ENCODE data around the gene ZNF90. TPM values are rescaled to one million over a fixed set of nuclear protein-coding genes. Genes with fewer than 3 reads are reported as not detected.
A peak's percentile ranks its signal among the peaks of the same experiment; 100 is the strongest.
"Not testable (repeated sequence)": the region's sequence is repeated elsewhere in the genome, so short reads cannot be mapped to it uniquely, and the experiment has no call there.

Gene ZNF90
- polyA plus RNA-seq, 6 donors from 2014 or later, result 2.5 to 4.8 (median 4.1) TPM

DNA sequence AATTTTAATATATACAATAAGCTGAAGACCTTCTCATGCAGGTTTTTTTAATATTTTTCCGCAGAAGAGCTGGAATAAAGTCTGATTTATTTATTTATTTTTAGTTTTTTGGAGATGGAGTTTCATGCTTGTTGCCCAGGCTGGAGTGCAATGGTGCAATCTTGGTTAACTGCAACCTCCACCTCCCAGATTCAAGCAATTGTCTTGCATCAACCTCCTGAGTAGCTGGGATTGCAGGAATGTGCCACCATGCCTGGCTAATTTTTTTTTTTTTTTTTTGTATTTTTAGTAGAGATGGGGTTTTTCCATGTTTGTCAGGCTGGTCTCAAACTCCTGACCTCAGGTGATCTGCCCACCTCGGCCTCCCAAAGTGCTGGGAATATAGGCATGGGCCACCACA is 55.1 kb downstream of the ZNF90 start:
- ATAC-seq (ENCODE audit: low read depth in 2 of 2); H3K27ac Mint-ChIP-seq; H3K4me3 Mint-ChIP-seq; H3K4me1 Mint-ChIP-seq; H3K27me3 Mint-ChIP-seq; DNase-seq: not testable (repeated sequence)
- peaks cover 11 to 27% of the 10 kb centered on the region in 2 donors for H3K36me3 Mint-ChIP-seq
- H3K9me3 Mint-ChIP-seq, result peaks cover 0 to 63% (median 34%) of the 10 kb centered on the region in 7 donors

- peaks cover 2 to 68% (median 29%) of the 10 kb centered on the region in 7 donors for H3K9me3 Mint-ChIP-seq
- not testable (repeated sequence) for ATAC-seq (ENCODE audit: low read depth in 2 of 2); H3K27ac Mint-ChIP-seq; DNase-seq; H3K4me1 Mint-ChIP-seq; H3K4me3 Mint-ChIP-seq; H3K27me3 Mint-ChIP-seq
- peaks cover 12 to 22% of the 10 kb centered on the region in 2 donors for H3K36me3 Mint-ChIP-seq
Measured at GRCh38 chr19:20137714-20138113, 59.9 kb downstream of the ZNF90 start.

DNA sequence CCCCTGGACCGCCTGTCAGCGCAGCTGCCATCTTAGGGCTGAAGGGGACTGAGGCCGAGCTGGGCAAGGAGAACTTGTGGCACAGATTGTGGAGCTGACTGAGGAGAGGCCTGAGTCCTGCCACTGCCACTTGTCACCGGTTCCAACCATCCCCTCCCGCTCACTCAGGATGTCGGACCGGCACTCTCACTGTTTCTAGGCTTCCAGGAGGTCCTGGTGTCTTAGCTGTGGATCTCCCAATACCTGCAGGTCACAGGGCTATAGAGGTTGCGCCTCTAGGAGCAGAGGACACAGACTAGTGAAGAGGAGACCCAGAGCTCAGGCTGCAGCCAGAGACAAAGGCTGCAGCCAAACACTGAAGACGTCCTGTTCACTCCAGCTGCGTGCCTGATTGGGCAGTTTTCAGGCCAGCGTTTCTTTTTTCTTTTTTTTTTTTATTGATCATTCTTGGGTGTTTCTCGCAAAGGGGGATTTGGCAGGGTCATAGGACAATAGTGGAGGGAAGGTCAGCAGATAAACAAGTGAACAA is 73.9 kb downstream of the ZNF90 start:
- no peaks in the 10 kb centered on the region for H3K4me1 Mint-ChIP-seq
- H3K9me3 Mint-ChIP-seq, result peaks cover 0 to 14% (median 5%) of the 10 kb centered on the region in 7 donors
- peaks cover 0 to 8% (median 7%) of the 10 kb centered on the region in 3 donors for H3K27me3 Mint-ChIP-seq
- no peak overlapping the region for H3K4me3 Mint-ChIP-seq
- ATAC-seq (ENCODE audit: low read depth in 2 of 2), result no peak
- no peak overlapping the region for H3K27ac Mint-ChIP-seq
- no peak for DNase-seq
- H3K36me3 Mint-ChIP-seq, result peaks cover 0 to 10% of the 10 kb centered on the region in 2 donors

GRCh38 chr19:20152506-20152905 is 74.7 kb downstream of the ZNF90 start:
- not testable (repeated sequence) for H3K4me3 Mint-ChIP-seq, H3K27me3 Mint-ChIP-seq
- H3K9me3 Mint-ChIP-seq, result peaks cover 0 to 14% (median 5%) of the 10 kb centered on the region in 7 donors

DNA sequence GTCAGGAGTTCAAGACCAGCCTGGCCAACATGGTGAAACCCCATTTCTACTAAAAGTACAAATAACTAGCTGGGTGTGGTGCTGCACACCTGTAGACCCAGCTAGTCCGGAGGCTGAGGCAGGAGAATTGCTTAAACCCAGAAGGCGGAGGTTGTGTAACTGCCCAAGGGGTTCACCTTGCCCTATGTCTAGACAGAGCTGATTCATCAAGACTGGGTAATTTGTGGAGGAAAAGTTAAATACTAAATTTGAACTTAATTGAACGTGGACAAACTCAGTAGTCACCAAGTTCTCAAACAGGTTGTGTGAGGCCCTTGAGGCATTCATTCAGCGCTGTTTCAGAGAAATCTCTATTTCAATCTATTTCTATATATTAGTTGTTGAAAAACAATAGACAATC is 75.5 kb downstream of the ZNF90 start:
- Mint-ChIP-seq H3K27me3 (peaks cover 0 to 8% (median 7%) of the 10 kb centered on the region in 3 donors), H3K36me3 (peaks cover 0 to 10% of the 10 kb centered on the region in 2 donors), H3K9me3 (peaks cover 0 to 13% (median 4%) of the 10 kb centered on the region in 7 donors), H3K4me1 (no peaks in the 10 kb centered on the region), H3K4me3 (no peak overlapping the region), H3K27ac (no peak overlapping the region)
- ATAC-seq (ENCODE audit: low read depth in 2 of 2) (no peak), DNase-seq (no peak)

More at GRCh38 chr19:20152506-20152905, 74.7 kb downstream of the ZNF90 start:
- not testable (repeated sequence) for H3K27ac Mint-ChIP-seq; H3K4me1 Mint-ChIP-seq; ATAC-seq (ENCODE audit: low read depth in 2 of 2); DNase-seq
- peaks cover 0 to 10% of the 10 kb centered on the region in 2 donors for H3K36me3 Mint-ChIP-seq

DNA sequence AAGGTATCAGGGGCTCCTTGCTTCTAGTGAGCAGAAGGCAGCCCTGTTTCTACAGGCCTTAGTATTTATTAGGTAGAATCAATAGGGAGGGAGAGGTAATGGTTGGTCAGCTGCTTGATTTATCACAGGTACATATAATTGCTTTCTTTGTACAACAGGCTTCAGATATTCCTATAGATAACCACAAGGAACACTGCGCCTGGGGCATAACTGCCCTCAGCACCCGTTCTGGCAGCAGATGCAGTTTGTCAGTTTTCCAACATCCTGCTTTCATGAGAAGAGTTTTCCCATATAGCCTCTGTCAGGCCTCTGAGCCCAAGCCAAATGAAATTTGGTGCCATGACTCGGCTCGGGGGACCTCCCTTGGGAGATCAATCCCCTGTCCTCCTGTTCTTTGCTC is 76.8 kb downstream of the ZNF90 start:
- H3K4me1 Mint-ChIP-seq, result no peaks in the 10 kb centered on the region
- H3K9me3 Mint-ChIP-seq, result peaks cover 0 to 22% (median 12%) of the 10 kb centered on the region in 7 donors
- no peak overlapping the region for H3K4me3 Mint-ChIP-seq
- peaks cover 0 to 8% (median 7%) of the 10 kb centered on the region in 3 donors for H3K27me3 Mint-ChIP-seq
- DNase-seq, result no peak
- no peak for ATAC-seq (ENCODE audit: low read depth in 2 of 2)
- peaks cover 0 to 22% of the 10 kb centered on the region in 2 donors for H3K36me3 Mint-ChIP-seq
- peak overlapping the region in 1 of 6 donors; percentile 10 for H3K27ac Mint-ChIP-seq

DNA sequence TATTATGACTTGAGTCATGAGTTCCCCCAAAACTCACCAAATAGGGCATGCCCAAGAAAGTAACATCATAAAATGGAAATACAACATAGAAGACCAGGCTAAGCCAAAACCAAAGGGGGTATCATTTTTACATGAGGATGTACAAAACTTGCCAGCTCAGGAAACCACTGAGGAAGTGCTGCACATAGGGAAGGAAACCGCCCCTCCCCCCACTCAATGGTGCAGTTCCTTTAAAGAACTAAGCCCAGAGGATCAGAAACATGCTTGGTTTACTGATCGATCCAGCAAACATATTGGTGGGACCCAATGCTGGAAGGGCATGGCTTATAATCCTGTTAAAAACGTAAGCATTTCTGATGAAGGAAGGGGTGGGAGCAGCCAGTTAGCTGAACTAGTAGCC is 85.0 kb downstream of the ZNF90 start:
- peak overlapping the region in 1 of 6 donors; percentile 61 for H3K27ac Mint-ChIP-seq
- peak overlapping the region in 5 of 8 donors; percentile 11 to 72 (median 60) for H3K4me3 Mint-ChIP-seq
- peak; percentile 53 for DNase-seq

DNA sequence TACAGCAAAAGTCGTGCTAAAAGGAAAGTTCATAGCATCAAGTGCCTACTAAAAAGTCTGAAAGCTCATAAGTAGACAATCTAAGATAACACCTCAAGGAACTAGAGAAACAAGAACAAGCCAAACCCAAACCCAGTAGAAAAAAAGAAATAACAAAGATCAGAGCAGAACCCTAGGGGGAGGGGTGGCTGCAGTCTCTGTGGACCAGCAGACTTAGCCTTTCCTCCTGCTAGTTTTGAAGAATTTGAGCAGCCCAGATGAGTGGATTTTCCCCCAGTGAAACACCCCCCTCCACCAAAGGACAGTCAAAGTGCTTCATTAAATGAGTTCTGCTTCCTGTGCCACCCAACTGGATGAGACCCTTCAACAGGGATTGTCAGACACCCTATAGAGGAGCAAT is 86.7 kb downstream of the ZNF90 start:
- peaks cover 21 to 63% (median 32%) of the 10 kb centered on the region in 3 donors for H3K4me1 Mint-ChIP-seq
- H3K27me3 Mint-ChIP-seq, result no peaks in the 10 kb centered on the region
- H3K36me3 Mint-ChIP-seq, result peaks cover 7% of the 10 kb centered on the region in 2 donors
- DNase-seq (no peak), ATAC-seq (ENCODE audit: low read depth in 2 of 2) (no peak)
- peak overlapping the region in 1 of 8 donors; percentile 36 for H3K4me3 Mint-ChIP-seq
- peaks cover under 1 to 16% (median 7%) of the 10 kb centered on the region in 7 donors for H3K9me3 Mint-ChIP-seq
- peak overlapping the region in 1 of 6 donors; percentile 81 for H3K27ac Mint-ChIP-seq

More for the DNA sequence above, 85.0 kb downstream of the ZNF90 start:
- H3K4me1 Mint-ChIP-seq, result peaks cover 11 to 49% (median 32%) of the 10 kb centered on the region in 3 donors
- peaks cover 7 to 16% (median 10%) of the 10 kb centered on the region in 7 donors for H3K9me3 Mint-ChIP-seq
- no peak for ATAC-seq (ENCODE audit: low read depth in 2 of 2)
- no peaks in the 10 kb centered on the region for H3K27me3 Mint-ChIP-seq
- peaks cover 7 to 17% of the 10 kb centered on the region in 2 donors for H3K36me3 Mint-ChIP-seq

GRCh38 chr19:20165971-20166592 is 88.3 kb downstream of the ZNF90 start:
- DNase-seq, result no peak
- Mint-ChIP-seq H3K27ac (peak overlapping the region in 2 of 6 donors; percentile 23 to 70), H3K4me3 (peak overlapping the region in 3 of 8 donors; percentile 30 to 59 (median 40)), H3K36me3 (peaks cover 3 to 12% of the 10 kb centered on the region in 2 donors), H3K4me1 (peaks cover 31 to 62% (median 38%) of the 10 kb centered on the region in 3 donors), H3K27me3 (no peaks in the 10 kb centered on the region), H3K9me3 (peaks cover 0 to 16% (median 7%) of the 10 kb centered on the region in 7 donors)
- no peak for ATAC-seq (ENCODE audit: low read depth in 2 of 2)

GRCh38 chr19:20167020-20167644 is 89.3 kb downstream of the ZNF90 start, which contains the start of gene ZNF486:
ZNF486 (plus strand) TSS chr19:20167214; CDS start chr19:20167331, 117 bp downstream.
- Mint-ChIP-seq H3K9me3 (peaks cover 0 to 14% (median 7%) of the 10 kb centered on the region in 7 donors), H3K36me3 (peaks cover 11 to 13% of the 10 kb centered on the region in 2 donors), H3K4me1 (peaks cover 31 to 63% (median 41%) of the 10 kb centered on the region in 3 donors), H3K27me3 (no peaks in the 10 kb centered on the region), H3K4me3 (peak within 1 kb of the TSS; percentile 95 to 100 (median 99)), H3K27ac (peak within 1 kb of the TSS; percentile 89 to 98 (median 96))
- ATAC-seq (ENCODE audit: low read depth in 2 of 2) (peak; percentile 96 to 97), DNase-seq (peak; percentile 90)

DNA sequence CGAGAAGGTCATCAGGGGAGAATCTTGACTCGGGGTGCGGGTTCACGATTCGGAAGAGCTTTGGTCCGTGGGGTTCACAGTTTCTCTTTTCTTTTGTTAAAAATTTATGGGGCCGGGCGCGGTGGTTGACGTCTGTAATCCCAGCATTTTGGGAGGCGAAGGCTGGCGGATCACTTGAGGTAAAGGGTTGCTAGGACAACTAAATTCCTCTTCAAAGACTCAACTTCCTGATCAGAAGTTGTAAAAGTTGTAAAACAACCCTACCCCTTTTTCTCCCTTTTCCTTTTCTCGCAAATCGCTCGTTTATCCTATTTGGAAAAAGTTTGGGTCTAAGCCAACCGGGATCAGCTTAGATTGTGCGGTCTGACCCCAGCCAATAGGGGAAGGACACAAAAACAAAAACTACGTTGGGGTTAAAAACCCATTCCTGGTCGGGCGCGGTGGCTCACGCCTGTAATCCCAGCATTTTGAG is 89.9 kb downstream of the ZNF90 start:
- DNase-seq (no peak), ATAC-seq (ENCODE audit: low read depth in 2 of 2) (no peak)
- Mint-ChIP-seq H3K27me3 (no peaks in the 10 kb centered on the region), H3K27ac (peak overlapping the region; percentile 89 to 98 (median 96)), H3K4me1 (peaks cover 31 to 61% (median 36%) of the 10 kb centered on the region in 3 donors), H3K9me3 (peaks cover 0 to 9% (median 2%) of the 10 kb centered on the region in 7 donors), H3K36me3 (peaks cover 5 to 14% of the 10 kb centered on the region in 2 donors), H3K4me3 (peak overlapping the region; percentile 95 to 100 (median 99))

Measured in naive B cell (primary cell).